ENCODE results near the gene KBTBD2. TPM values are rescaled to one million over a fixed set of nuclear protein-coding genes. Genes with fewer than 3 reads are reported as not detected.

Gene KBTBD2
- total and polyA plus RNA-seq, 2 donors (not counting 1 experiment from before 2014, with no cell fraction given) = 38.9 to 62.1 TPM

- H3K27me3 Mint-ChIP-seq = no peaks in the 10 kb centered on the region
- Histone ChIP-seq H2AFZ (ENCODE audit: insufficient read depth, low read depth, low read length, poor library complexity, severe bottlenecking) (peak overlapping the region; percentile 52), H3K27me3 (replicated peaks in 1 of 4; ENCODE audit: control extremely low read depth in 1 of 4, control insufficient read depth in 3 of 4, insufficient read depth in 4 of 4, low read length in 3 of 4) (no peaks in the 10 kb centered on the region), H3K36me3 (replicated peaks in 1 of 2; ENCODE audit: control extremely low read depth in 1 of 2, control insufficient read depth in 1 of 2, extremely low read depth in 1 of 2, insufficient read depth in 2 of 2, low read length in 1 of 2) (peaks cover 0 to 3% of the 10 kb centered on the region in 2 experiments), H3K4me2 (replicated peaks; ENCODE audit: low read depth, low read length, poor library complexity, severe bottlenecking) (peak overlapping the region; percentile 88), H3K9me3 (ENCODE audit: control extremely low read depth in 1 of 3, control insufficient read depth in 2 of 3, insufficient read depth in 1 of 3, low read length in 2 of 3) (no peaks in the 10 kb centered on the region), H4K20me1 (ENCODE audit: control insufficient read depth, insufficient read depth, low read length, poor library complexity, severe bottlenecking) (peaks cover 24% of the 10 kb centered on the region), H3K4me3 (ENCODE audit: control extremely low read depth in 1 of 5, extremely low read depth in 1 of 5, insufficient read depth in 1 of 5, low read depth in 2 of 5, low read length in 4 of 5) (peak overlapping the region; percentile 62 to 89 (median 81)), H3K79me2 (ENCODE audit: control insufficient read depth, insufficient read depth, low read length) (peaks cover 53% of the 10 kb centered on the region), H3K9ac (ENCODE audit: low read length) (peak overlapping the region; percentile 98), H3K27ac (ENCODE audit: low read length in 2 of 2) (peak overlapping the region; percentile 96 to 100), H3K4me1 (ENCODE audit: control insufficient read depth in 2 of 2, insufficient read depth in 2 of 2, low read length in 2 of 2) (peaks cover 39 to 47% of the 10 kb centered on the region in 2 donors)
- H3K27ac Mint-ChIP-seq = peak overlapping the region; percentile 99
- ChIA-PET CTCF (interaction anchor here (0.6 to 3.9 kb wide), 9 partner anchors 8 to 220 kb away, joined by 3 to 39 read pairs (median 4); partner anchors contain the start of gene NT5C3A), POLR2A (interaction anchor here (0.6 to 2.8 kb wide), 4 partner anchors 14 to 172 kb away, joined by 3 to 15 read pairs (median 4); partner anchors contain the start of gene NT5C3A)
- DNase-seq = peak; percentile 79
- TF ChIP-seq EZH2 (IDR thresholded peaks at IDR 0.05; ENCODE audit: borderline replicate concordance, insufficient read depth, low read depth, low read length, poor library complexity, severe bottlenecking) (no peak), CTCF (IDR thresholded peaks at IDR 0.05) (no peak)
- H3K4me1 Mint-ChIP-seq = peaks cover 59% of the 10 kb centered on the region
- ATAC-seq (ENCODE audit: low read depth) = no peak
- intact Hi-C loops (cut with micrococcal nuclease) = loop anchor here (2.0 to 5.0 kb wide), 2 partner anchors 151 to 163 kb away; no protein-coding TSS in a partner anchor
- H3K9me3 Mint-ChIP-seq (ENCODE audit: insufficient read depth) = no peaks in the 10 kb centered on the region
- WGBS (ENCODE audit: insufficient coverage) = 0% methylated on average over 4 of the region's 16 CpGs
- peak overlapping the region; percentile 99 for H3K4me3 Mint-ChIP-seq
Measured at GRCh38 chr7:32890010-32890792, 1.4 kb downstream of the KBTBD2 start.

GRCh38 chr7:32888505-32888904 is 3.1 kb downstream of the KBTBD2 start:
- Mint-ChIP-seq H3K27ac (no peak overlapping the region), H3K4me1 (peaks cover 66% of the 10 kb centered on the region), H3K4me3 (peak overlapping the region; percentile 8), H3K9me3 (ENCODE audit: insufficient read depth) (no peaks in the 10 kb centered on the region), H3K27me3 (no peaks in the 10 kb centered on the region)
- intact Hi-C loops (cut with micrococcal nuclease) = no loop called here
- ATAC-seq (ENCODE audit: low read depth) (no peak), DNase-seq (no peak)
- peaks cover 39 to 50% of the 10 kb centered on the region in 2 donors for H3K4me1 ChIP-seq (ENCODE audit: control insufficient read depth in 2 of 2, insufficient read depth in 2 of 2, low read length in 2 of 2)
- POLR2A ChIA-PET = interaction anchor here (0.6 to 1.2 kb wide), 2 partner anchors 221 to 259 kb away, joined by 3 read pairs; partner anchors contain the start of gene RP9
- CTCF ChIA-PET = interaction anchor here (1.4 to 3.9 kb wide), 3 partner anchors 12 to 55 kb away, joined by 4 to 39 read pairs (median 19); no protein-coding TSS in a partner anchor
- peaks cover 69% of the 10 kb centered on the region for H3K79me2 ChIP-seq (ENCODE audit: control insufficient read depth, insufficient read depth, low read length)
- TF ChIP-seq EZH2 (IDR thresholded peaks at IDR 0.05; ENCODE audit: borderline replicate concordance, insufficient read depth, low read depth, low read length, poor library complexity, severe bottlenecking) = no peak
- no peak for TF ChIP-seq CTCF (IDR thresholded peaks at IDR 0.05)
- no peak overlapping the region for H3K4me3 ChIP-seq (ENCODE audit: control extremely low read depth in 1 of 5, extremely low read depth in 1 of 5, insufficient read depth in 1 of 5, low read depth in 2 of 5, low read length in 4 of 5)
- 100% methylated on average over 2 of the region's 6 CpGs for WGBS (ENCODE audit: insufficient coverage)
- H3K36me3 ChIP-seq (replicated peaks in 1 of 2; ENCODE audit: control extremely low read depth in 1 of 2, control insufficient read depth in 1 of 2, extremely low read depth in 1 of 2, insufficient read depth in 2 of 2, low read length in 1 of 2) = peaks cover 2 to 3% of the 10 kb centered on the region in 2 experiments
- H4K20me1 ChIP-seq (ENCODE audit: control insufficient read depth, insufficient read depth, low read length, poor library complexity, severe bottlenecking) = peaks cover 35% of the 10 kb centered on the region
- H3K27me3 ChIP-seq (replicated peaks in 1 of 4; ENCODE audit: control extremely low read depth in 1 of 4, control insufficient read depth in 3 of 4, insufficient read depth in 4 of 4, low read length in 3 of 4) = no peaks in the 10 kb centered on the region
- peak overlapping the region in 1 of 2 donors; percentile 65 for H3K27ac ChIP-seq (ENCODE audit: low read length in 2 of 2)
- no peak overlapping the region for H2AFZ ChIP-seq (ENCODE audit: insufficient read depth, low read depth, low read length, poor library complexity, severe bottlenecking)
- H3K4me2 ChIP-seq (replicated peaks; ENCODE audit: low read depth, low read length, poor library complexity, severe bottlenecking) = peak overlapping the region; percentile 20
- H3K9ac ChIP-seq (ENCODE audit: low read length) = no peak overlapping the region
- H3K9me3 ChIP-seq (ENCODE audit: control extremely low read depth in 1 of 3, control insufficient read depth in 2 of 3, insufficient read depth in 1 of 3, low read length in 2 of 3) = no peaks in the 10 kb centered on the region

All from B cell (primary cell).